Endodermal cell (in vitro differentiated cells): Measurements from ENCODE around the gene USP12. TPM values are rescaled to one million over a fixed set of nuclear protein-coding genes. Genes with fewer than 3 reads are reported as not detected.
"Not testable (repeated sequence)": the region's sequence is repeated elsewhere in the genome, so short reads cannot be mapped to it uniquely, and the experiment has no call there.

Experiments used
- DNase-seq: peaks from one replicate; pipeline ENCODE4 v3.0.0-alpha.2; 2017
- H3K27ac ChIP-seq: 2 replicates; pipeline ENCODE4 v1.5.1; 2013; ENCODE audit warnings: mild to moderate bottlenecking, low read depth, low read length, moderate library complexity
- H3K27me3 ChIP-seq: 2 replicates; pipeline ENCODE4 v1.6.1; 2013; ENCODE audit warnings: mild to moderate bottlenecking, low read length, moderate library complexity; ENCODE audit not compliant: insufficient read depth, control insufficient read depth, poor library complexity, severe bottlenecking
- H3K36me3 ChIP-seq: 2 replicates; pipeline ENCODE4 v1.7.0; 2013; ENCODE audit warnings: mild to moderate bottlenecking, low read length, moderate library complexity; ENCODE audit not compliant: control insufficient read depth, insufficient read depth
- H3K4me1 ChIP-seq: one replicate; pipeline ENCODE4 v1.7.0; 2013; ENCODE audit warnings: low read length; ENCODE audit not compliant: control insufficient read depth, insufficient read depth
- H3K4me3 ChIP-seq: 2 replicates; pipeline ENCODE4 v1.5.1; 2013; ENCODE audit warnings: mild to moderate bottlenecking, low read length, moderate library complexity
- H3K9ac ChIP-seq: 2 replicates; pipeline ENCODE4 v1.6.1; 2013; ENCODE audit warnings: mild to moderate bottlenecking, low read length, moderate library complexity; ENCODE audit not compliant: poor library complexity, severe bottlenecking; ENCODE audit errors: extremely low read depth
- H3K9me3 ChIP-seq: 2 replicates; pipeline ENCODE4 v1.6.1; 2013; ENCODE audit warnings: mild to moderate bottlenecking, low read length, moderate library complexity; ENCODE audit not compliant: control insufficient read depth
- H3K27ac Mint-ChIP-seq: 2 replicates; pipeline ENCODE4 v1.8.0; 2020; ENCODE audit warnings: mixed read lengths
- H3K27me3 Mint-ChIP-seq: 2 replicates; pipeline ENCODE4 v1.8.0; 2021; ENCODE audit warnings: mild to moderate bottlenecking, mixed read lengths; ENCODE audit not compliant: insufficient read depth
- H3K36me3 Mint-ChIP-seq: 2 replicates; pipeline ENCODE4 v1.8.0; 2020; ENCODE audit warnings: low read depth, mixed read lengths
- H3K4me1 Mint-ChIP-seq: 2 replicates; pipeline ENCODE4 v1.8.0; 2020; ENCODE audit warnings: mixed read lengths
- H3K4me3 Mint-ChIP-seq: 2 replicates; pipeline ENCODE4 v1.8.0; 2020; ENCODE audit warnings: mild to moderate bottlenecking, moderate library complexity, mixed read lengths
- H3K9me3 Mint-ChIP-seq: 2 replicates; pipeline ENCODE4 v1.8.0; 2020; ENCODE audit warnings: mild to moderate bottlenecking, mixed read lengths
- CTCF ChIP-seq: fragments of 200-600 bp; sonication (generic); conservative IDR thresholded peaks from 2 replicates; pipeline ENCODE4 v1.5.0; 2021; ENCODE audit warnings: antibody characterized with exemption, mild to moderate bottlenecking
- WGBS, 2 experiments: methylation state at CpG; one replicate each; pipeline versions ENCODE4 v1.1.5 to v1.1.7; 2013; ENCODE audit warnings: missing lambda C conversion rate in 2 of 2, mixed read lengths in 1 of 2; ENCODE audit not compliant: insufficient coverage in 1 of 2, insufficient read length in 1 of 2; 5-methylcytosine and 5-hydroxymethylcytosine counted together
- total RNA-seq, 2 donors: library from RNA; stranded (reverse); fragmentation: NEBNext Ultra II Directional in 1 of 2; extraction: Animal tissue kit (Norgen Biotek cat#: 25700) in 1 of 2; gene quantifications; 2 replicates in 1 of 2; 3 replicates in 1 of 2; pipeline ENCODE4 v1.2.1, GENCODE V29; 2021

The USP12 gene
- total RNA-seq, 2 donors from 2014 or later = 18.9 to 23.2 TPM

GRCh38 chr13:27073186-27073585, 98.4 kb downstream of the USP12 start:
- H3K9me3 ChIP-seq = no peaks in the 10 kb centered on the region
- no peak overlapping the region for H3K27ac Mint-ChIP-seq
- no peak overlapping the region for H3K9ac ChIP-seq
- H3K4me1 ChIP-seq = no peaks in the 10 kb centered on the region
- H3K9me3 Mint-ChIP-seq = no peaks in the 10 kb centered on the region
- no peak overlapping the region for H3K4me3 ChIP-seq
- DNase-seq = no peak
- H3K4me1 Mint-ChIP-seq = peaks cover 10% of the 10 kb centered on the region
- no peak overlapping the region for H3K27ac ChIP-seq
- TF ChIP-seq CTCF = no peak
- H3K36me3 ChIP-seq = peaks cover 35% of the 10 kb centered on the region
- H3K4me3 Mint-ChIP-seq = no peak overlapping the region
- no peaks in the 10 kb centered on the region for H3K27me3 Mint-ChIP-seq
- no peaks in the 10 kb centered on the region for H3K27me3 ChIP-seq
- 77 to 80% methylated on average over 1 of the region's 1 CpG for WGBS, 2 experiments
- H3K36me3 Mint-ChIP-seq = peaks cover 51% of the 10 kb centered on the region

GRCh38 chr13:27066123-27066522, 105.5 kb downstream of the USP12 start:
- H3K9ac ChIP-seq, H3K9me3 ChIP-seq, H3K4me1 ChIP-seq, H3K27me3 Mint-ChIP-seq, DNase-seq, H3K4me3 Mint-ChIP-seq, H3K36me3 ChIP-seq, H3K27me3 ChIP-seq, H3K4me3 ChIP-seq, H3K4me1 Mint-ChIP-seq, H3K27ac Mint-ChIP-seq, H3K27ac ChIP-seq: not testable (repeated sequence)
- no CpG with 5 or more reads among the region's 1 CpG for WGBS, 2 experiments
- Mint-ChIP-seq H3K9me3 (peaks cover 17% of the 10 kb centered on the region), H3K36me3 (peaks cover 31% of the 10 kb centered on the region)

- no peak overlapping the region for H3K9ac ChIP-seq
- no peak for DNase-seq
- Mint-ChIP-seq H3K9me3 (peaks cover 17% of the 10 kb centered on the region), H3K4me1 (no peaks in the 10 kb centered on the region), H3K27me3 (no peaks in the 10 kb centered on the region), H3K4me3 (no peak overlapping the region), H3K36me3 (peaks cover 28% of the 10 kb centered on the region), H3K27ac (no peak overlapping the region)
- no peaks in the 10 kb centered on the region for H3K4me1 ChIP-seq
- no peaks in the 10 kb centered on the region for H3K27me3 ChIP-seq
- no peaks in the 10 kb centered on the region for H3K36me3 ChIP-seq
- no peak for TF ChIP-seq CTCF
- no peak overlapping the region for H3K27ac ChIP-seq
- peaks cover 7% of the 10 kb centered on the region for H3K9me3 ChIP-seq
- no peak overlapping the region for H3K4me3 ChIP-seq
Observed at GRCh38 chr13:27065582-27065981, 106.0 kb downstream of the USP12 start.

GRCh38 chr13:27064252-27064995, 107.2 kb downstream of the USP12 start:
- Histone ChIP-seq H3K9ac (no peak overlapping the region), H3K4me3 (no peak overlapping the region), H3K27me3 (no peaks in the 10 kb centered on the region), H3K9me3 (peaks cover 7% of the 10 kb centered on the region), H3K4me1 (no peaks in the 10 kb centered on the region), H3K27ac (no peak overlapping the region), H3K36me3 (no peaks in the 10 kb centered on the region)
- Mint-ChIP-seq H3K27ac (no peak overlapping the region), H3K36me3 (peaks cover 20% of the 10 kb centered on the region), H3K9me3 (peaks cover 17% of the 10 kb centered on the region), H3K27me3 (no peaks in the 10 kb centered on the region), H3K4me3 (no peak overlapping the region), H3K4me1 (no peaks in the 10 kb centered on the region)
- no peak for DNase-seq
- TF ChIP-seq CTCF = no peak
- 84 to 98% methylated on average over 4 to 8 of the region's 9 CpGs for WGBS, 2 experiments
